ENCODE results near the gene AOAH.

The AOAH gene

DNA sequence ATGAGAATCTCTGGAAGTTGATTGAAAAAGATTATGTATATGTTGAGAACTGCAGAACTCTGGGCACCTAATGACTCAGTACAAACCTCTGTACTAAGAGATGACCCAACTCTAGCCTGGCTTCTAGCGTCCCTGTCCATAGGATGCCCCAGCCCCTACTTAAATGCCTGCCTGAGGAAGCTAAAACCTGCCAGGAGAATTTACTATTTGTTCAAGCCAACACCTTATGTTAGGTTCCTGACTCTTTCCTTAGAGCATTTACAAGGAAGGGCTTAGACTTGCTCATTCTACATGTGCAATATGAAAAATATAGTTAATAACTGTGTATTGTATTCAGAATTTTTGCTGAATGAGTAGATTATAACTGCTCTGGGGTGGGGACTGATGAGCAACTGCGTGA lies 37.5 kb upstream of the AOAH start:
- DNase-seq (ENCODE audit: low read depth), result no peak
- TF ChIP-seq, protein P1, sequence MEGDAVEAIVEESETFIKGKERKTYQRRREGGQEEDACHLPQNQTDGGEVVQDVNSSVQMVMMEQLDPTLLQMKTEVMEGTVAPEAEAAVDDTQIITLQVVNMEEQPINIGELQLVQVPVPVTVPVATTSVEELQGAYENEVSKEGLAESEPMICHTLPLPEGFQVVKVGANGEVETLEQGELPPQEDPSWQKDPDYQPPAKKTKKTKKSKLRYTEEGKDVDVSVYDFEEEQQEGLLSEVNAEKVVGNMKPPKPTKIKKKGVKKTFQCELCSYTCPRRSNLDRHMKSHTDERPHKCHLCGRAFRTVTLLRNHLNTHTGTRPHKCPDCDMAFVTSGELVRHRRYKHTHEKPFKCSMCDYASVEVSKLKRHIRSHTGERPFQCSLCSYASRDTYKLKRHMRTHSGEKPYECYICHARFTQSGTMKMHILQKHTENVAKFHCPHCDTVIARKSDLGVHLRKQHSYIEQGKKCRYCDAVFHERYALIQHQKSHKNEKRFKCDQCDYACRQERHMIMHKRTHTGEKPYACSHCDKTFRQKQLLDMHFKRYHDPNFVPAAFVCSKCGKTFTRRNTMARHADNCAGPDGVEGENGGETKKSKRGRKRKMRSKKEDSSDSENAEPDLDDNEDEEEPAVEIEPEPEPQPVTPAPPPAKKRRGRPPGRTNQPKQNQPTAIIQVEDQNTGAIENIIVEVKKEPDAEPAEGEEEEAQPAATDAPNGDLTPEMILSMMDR (conservative IDR thresholded peaks at IDR 0.05; ENCODE audit: control insufficient read depth, insufficient read depth, low read depth, low read length), result no peak
- H3K4me3 ChIP-seq (ENCODE audit: control insufficient read depth, low read depth, low read length), result no peak overlapping the region

DNA sequence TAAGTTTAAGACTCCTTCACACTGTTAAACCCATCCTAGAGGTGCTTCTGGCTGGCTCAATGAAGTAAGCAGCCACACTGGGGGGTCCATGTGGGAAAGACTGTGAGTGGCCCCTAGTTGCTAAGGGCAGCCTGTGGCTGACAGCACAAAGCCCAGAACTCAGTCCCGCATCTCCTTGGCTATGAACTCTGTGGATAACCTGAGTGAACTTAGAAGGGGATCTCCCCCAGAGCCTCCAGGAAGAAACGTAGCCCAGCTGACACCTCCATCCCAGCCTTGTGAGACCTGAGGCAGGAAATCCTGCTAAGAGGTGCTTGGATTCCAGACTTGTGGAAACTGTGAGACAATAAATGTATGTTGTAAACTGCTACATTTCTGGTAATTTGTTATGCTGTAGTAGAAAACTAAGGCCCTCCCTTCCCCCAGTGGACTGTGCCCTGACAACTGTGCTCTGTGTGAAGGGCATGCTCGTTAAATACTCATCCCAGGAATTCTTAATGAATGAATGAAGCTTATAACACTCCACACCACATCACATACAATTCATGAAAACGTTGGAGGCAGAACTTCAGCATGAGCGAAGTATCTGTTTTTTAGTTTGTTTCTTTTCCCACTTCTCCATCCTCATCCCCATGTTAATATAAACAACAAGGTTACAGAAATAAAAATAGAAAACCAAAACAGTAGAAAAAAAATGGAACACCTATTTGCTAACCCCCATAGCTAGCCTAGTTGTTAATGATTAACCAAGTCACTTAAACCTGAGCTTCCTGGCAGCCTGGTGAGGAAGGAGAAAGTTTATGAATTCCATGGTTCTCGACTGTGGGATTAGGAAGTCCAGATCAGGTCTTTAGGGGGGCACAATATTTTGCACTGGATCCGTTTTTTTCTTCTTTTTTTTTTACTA lies 36.8 kb upstream of the AOAH start:
- no peak for DNase-seq (ENCODE audit: low read depth)
- TF ChIP-seq, protein P1 (conservative IDR thresholded peaks at IDR 0.05; ENCODE audit: control insufficient read depth, insufficient read depth, low read depth, low read length), result no peak
- no peak overlapping the region for H3K4me3 ChIP-seq (ENCODE audit: control insufficient read depth, low read depth, low read length)

DNA sequence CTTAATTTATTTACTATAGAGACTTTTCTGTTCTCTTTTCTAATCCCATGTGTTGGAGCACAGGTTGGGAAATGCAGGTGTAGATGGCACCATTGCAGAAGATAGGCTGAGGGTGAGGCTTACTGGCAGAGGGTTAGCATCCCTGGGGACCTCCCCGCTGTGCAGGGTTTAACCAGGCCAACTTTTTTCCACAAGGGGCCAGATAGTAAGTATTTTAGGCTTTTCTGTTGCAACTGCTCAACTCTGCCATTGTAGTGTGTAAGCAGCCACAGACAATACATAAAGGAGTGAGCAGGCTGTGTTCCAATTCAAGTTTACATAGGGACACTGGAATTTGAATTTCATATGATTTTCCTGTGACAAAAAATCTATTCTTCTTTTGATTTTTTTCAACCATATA lies 34.6 kb upstream of the AOAH start:
- no peak overlapping the region for H3K4me3 ChIP-seq (ENCODE audit: control insufficient read depth, low read depth, low read length)
- TF ChIP-seq, protein P1 (conservative IDR thresholded peaks at IDR 0.05; ENCODE audit: control insufficient read depth, insufficient read depth, low read depth, low read length), result no peak
- DNase-seq (ENCODE audit: low read depth), result no peak

DNA sequence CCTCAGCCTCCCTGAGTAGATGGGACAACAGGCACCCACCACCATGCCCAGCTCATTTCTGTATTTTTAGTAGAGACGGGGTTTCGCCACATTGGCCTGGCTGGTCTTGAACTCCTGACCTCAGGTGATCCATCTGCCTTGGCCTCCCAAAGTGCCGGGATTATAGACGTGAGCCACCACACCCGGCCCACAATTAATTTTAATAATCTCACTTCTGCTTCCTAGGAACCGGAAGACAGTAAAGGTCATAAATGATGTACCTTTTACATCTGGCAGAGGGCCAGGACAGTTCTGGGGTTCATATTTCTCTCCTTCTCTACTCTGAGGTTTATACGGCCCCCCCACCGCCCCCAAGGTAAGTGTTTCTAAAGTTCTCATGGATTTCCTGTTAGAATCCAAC lies 31.2 kb upstream of the AOAH start:
- DNase-seq (ENCODE audit: low read depth), result no peak
- TF ChIP-seq, protein P1 (conservative IDR thresholded peaks at IDR 0.05; ENCODE audit: control insufficient read depth, insufficient read depth, low read depth, low read length), result no peak
- no peak overlapping the region for H3K4me3 ChIP-seq (ENCODE audit: control insufficient read depth, low read depth, low read length)

DNA sequence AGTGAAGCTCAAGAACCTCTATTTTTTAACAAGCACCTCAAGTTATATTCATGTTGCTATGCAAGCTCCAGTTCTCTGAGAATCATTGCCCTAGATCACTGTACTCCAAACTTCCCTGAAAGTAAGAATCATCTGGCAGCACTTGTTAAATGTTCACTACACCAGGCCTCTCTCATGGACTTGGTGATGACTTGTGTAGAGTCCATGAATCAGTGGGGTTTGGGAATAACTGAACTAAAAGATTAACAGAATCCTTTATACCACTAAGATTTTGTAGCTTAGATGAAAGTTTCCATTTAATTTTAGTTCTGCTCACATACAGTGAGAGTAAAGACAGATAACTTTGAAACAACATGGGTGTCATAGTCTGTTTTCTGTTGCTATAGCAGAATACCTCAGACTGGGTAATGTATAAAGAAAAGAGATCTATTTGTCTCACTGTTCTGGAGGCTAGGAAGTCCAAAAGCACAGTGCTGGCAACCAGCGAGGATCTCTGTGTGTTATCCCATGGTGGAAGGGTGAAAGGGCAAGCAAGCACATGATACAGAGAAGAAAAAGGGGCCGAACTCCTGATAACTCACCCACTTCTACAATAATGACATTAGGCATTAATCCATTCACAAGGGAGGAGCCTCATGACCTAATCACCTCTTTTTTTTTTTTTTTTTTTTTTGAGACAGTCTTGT lies 27.9 kb upstream of the AOAH start:
- DNase-seq (ENCODE audit: low read depth), result no peak
- TF ChIP-seq, protein P1 (conservative IDR thresholded peaks at IDR 0.05; ENCODE audit: control insufficient read depth, insufficient read depth, low read depth, low read length), result no peak
- no peak overlapping the region for H3K4me3 ChIP-seq (ENCODE audit: control insufficient read depth, low read depth, low read length)

DNA sequence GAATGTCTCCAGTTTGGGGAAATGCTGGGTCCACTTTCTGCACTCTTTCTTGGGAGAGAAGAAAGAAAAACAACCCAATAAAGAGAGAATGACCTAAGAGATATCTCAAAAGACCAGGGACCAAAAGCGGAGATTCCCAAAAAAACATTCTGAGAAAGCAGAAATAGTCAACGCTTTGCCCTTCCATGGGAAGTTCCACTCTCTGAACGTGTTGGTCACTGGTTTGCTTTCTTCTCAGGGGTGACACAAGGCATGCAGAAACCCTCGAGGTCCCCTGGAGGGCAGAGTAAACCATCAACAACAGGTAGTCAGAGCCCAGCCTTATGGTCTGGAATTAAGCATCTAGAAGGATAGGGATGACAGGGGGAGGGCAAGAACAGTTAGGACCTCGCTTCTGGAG lies 26.2 kb upstream of the AOAH start:
- TF ChIP-seq, protein P1 (conservative IDR thresholded peaks at IDR 0.05; ENCODE audit: control insufficient read depth, insufficient read depth, low read depth, low read length), result no peak
- H3K4me3 ChIP-seq (ENCODE audit: control insufficient read depth, low read depth, low read length), result no peak overlapping the region
- no peak for DNase-seq (ENCODE audit: low read depth)

Data from fibroblast of mammary gland (primary cell).